NCI-H774 (cell line): ENCODE results near the gene SNUPN.
A peak's percentile ranks its signal among the peaks of the same experiment; 100 is the strongest.
"Not testable (repeated sequence)": the region's sequence is repeated elsewhere in the genome, so short reads cannot be mapped to it uniquely, and the experiment has no call there.

Experiments used
- DNase-seq: peaks from one replicate; lab custom pipeline; 2025; lab: John Stamatoyannopoulos, UW

SNUPN gene

GRCh38 chr15:75582943-75583342 lies 42.6 kb downstream of the SNUPN start:
- DNase-seq, result not testable (repeated sequence)

- DNase-seq, result peak; percentile 72
These were observed 46.3 kb downstream of the SNUPN start, which contains the start of gene PTPN9 for GRCh38 chr15:75578948-75579920. PTPN9 (minus strand) TSS chr15:75579315; CDS start chr15:75578776, 539 bp downstream.

DNA sequence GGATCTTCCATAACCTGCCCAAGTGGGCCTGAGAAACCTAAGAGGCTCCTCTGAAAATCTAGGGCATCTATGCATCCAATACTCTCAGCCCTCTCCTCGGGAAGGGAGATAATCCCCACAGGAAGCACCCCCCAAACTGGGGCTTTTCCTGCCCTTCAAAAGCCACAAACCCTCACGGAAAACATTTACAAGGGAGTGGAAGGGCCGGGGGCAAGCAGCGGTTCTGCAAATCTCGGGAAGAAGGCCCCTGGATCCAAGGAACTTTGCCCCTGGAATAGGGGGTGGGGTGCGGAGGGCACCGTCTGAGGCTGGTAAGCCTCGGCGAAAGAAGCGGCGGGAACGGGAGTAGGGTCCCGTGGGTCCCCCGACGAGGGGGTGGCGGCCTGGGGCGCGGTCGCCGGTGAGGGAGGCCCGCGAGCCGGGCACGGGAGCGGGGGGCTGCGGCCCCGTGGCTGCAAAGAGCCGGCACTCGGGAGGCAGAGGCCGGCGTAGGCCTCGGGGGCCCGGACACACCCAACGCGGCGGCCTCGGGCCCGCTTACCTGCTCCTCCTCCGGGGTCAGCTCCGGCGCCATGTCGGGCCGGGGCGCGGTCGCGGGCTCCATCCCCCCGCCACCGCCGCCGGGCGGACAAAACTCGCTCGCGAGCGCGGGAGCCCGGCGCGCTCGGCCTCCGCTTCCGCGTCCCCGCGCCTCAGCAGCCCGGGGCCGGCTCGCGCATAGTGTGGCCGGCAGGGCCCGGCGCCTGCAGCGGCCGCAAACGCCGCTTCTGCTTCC lies 47.2 kb downstream of the SNUPN start:
- no peak for DNase-seq

GRCh38 chr15:75577401-75578172 lies 47.9 kb downstream of the SNUPN start:
- no peak for DNase-seq

GRCh38 chr15:75573648-75574384 lies 51.7 kb downstream of the SNUPN start:
- DNase-seq, result no peak

GRCh38 chr15:75570126-75570845 lies 55.2 kb downstream of the SNUPN start:
- no peak for DNase-seq

- DNase-seq, result no peak
These were observed 60.2 kb downstream of the SNUPN start for GRCh38 chr15:75565062-75565970.

DNA sequence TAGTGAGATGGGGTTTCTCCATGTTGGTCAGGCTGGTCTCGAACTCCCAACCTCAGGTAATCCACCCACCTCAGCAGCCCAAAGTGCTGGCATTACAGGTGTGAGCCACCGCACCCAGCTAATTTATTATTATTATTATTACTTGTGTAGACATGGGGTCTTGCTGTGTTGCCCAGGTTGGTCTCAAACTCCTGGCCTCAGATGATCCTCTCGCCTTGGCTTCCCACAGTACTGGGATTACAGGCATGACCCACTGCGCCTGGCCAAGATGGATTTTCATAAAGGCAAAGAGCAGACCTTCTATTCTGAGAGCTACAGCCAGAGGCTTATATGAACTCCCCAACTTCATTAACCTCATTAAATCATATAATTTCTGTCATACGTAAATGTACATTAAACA lies 63.6 kb downstream of the SNUPN start:
- DNase-seq, result no peak

- not testable (repeated sequence) for DNase-seq
These were observed 66.2 kb downstream of the SNUPN start for GRCh38 chr15:75559360-75559759.

DNA sequence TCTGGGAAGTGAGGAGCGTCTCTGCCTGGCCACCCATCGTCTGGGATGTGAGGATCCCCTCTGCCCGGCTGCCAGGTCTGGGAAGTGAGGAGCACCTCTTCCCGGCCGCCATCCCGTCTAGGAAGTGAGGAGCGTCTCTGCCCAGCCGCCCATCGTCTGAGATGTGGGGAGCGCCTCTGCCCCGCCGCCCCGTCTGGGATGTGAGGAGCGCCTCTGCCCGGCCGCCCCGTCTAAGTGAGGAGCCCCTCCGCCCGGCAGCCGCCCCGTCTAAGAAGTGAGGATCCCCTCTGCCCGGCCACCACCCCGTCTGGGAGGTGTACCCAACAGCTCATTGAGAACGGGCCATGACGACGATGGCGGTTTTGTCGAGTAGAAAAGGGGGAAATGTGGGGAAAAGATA lies 66.6 kb downstream of the SNUPN start:
- not testable (repeated sequence) for DNase-seq

DNA sequence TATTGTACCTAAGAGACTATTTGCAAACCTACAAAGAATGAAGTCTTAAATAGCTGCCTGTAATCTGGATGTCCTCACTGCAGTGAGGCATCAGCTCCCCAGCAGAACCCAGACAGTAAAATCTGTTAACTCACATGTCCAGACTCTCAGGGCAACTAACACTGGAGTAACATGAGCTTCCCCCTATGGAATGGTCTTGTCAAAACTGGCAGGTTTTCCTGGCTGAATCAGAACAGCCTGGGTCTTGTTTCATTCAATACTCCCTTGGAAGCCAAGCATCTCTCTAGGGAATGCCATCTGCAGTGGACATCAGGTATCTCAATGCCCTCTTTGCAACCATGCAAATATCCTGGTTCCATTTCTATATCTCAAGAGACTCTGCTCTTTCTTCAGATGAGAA lies 70.8 kb downstream of the SNUPN start:
- DNase-seq, result no peak

DNA sequence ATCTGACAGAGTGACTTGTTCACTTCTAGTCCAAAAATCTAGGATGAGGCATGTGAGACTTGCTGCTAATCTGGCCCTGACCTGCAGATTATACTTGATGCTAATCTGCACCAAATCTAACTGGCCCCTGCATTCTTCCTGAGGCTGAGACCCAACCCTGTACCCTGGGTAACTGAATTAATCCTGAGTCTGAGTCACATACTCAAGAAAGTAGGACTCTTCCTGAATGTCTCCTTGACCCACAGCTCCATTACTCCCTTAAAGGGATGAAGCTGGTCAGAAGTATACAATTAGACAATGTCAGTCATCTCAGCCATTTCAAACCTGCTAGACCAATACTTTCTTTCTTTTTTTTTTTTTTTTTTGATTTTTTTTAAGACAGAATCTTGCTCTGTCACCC lies 71.9 kb downstream of the SNUPN start:
- DNase-seq, result no peak

GRCh38 chr15:75551091-75551490 lies 74.4 kb downstream of the SNUPN start:
- no peak for DNase-seq
